ENCODE results near the gene PI3. TPM values are rescaled to one million over a fixed set of nuclear protein-coding genes. Genes with fewer than 3 reads are reported as not detected.
A peak's percentile ranks its signal among the peaks of the same experiment; 100 is the strongest.
"Not testable (repeated sequence)": the region's sequence is repeated elsewhere in the genome, so short reads cannot be mapped to it uniquely, and the experiment has no call there.

PI3 gene
- total and polyA plus RNA-seq, 4 donors, result 28.0 to 416 (median 67.6) TPM

DNA sequence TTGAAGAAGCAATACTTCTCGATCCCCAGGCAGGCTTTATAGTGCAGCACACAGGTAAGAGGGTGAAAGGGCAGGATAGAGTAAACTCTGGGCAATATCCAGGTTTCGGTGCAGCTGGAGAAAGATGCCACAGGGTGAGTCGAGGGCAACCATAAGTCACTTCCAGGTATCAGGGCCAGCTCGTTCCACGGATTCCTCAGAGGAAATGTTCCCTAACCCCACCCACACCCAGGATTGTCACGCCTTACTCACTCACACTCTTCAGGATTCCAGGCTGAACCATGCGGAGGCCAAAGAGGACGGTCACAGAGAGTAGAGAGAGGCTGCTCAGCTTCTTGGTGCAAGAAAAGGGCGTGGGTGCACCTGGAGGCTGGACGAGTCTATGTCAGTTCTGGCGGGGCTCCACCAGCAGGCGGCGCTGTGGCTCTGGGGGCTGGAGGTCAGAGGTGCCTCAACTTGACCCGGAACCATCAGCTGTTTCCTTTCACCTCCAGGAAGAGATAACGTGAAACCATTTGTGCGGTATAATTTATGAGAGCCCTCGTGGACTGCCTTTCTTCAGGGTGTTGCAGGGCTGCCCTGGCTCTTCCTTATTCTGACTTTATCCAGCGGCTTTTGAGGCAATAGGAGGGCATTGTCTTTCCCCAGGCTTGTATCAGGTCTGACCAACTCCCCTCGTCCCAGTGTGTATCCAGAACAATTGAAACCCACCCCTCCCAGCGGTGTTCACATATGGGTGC, 36.0 kb upstream of the PI3 start:
- ATAC-seq (ENCODE audit: insufficient read depth, low FRiP score), result peak; percentile 62
- TF ChIP-seq, protein P1, sequence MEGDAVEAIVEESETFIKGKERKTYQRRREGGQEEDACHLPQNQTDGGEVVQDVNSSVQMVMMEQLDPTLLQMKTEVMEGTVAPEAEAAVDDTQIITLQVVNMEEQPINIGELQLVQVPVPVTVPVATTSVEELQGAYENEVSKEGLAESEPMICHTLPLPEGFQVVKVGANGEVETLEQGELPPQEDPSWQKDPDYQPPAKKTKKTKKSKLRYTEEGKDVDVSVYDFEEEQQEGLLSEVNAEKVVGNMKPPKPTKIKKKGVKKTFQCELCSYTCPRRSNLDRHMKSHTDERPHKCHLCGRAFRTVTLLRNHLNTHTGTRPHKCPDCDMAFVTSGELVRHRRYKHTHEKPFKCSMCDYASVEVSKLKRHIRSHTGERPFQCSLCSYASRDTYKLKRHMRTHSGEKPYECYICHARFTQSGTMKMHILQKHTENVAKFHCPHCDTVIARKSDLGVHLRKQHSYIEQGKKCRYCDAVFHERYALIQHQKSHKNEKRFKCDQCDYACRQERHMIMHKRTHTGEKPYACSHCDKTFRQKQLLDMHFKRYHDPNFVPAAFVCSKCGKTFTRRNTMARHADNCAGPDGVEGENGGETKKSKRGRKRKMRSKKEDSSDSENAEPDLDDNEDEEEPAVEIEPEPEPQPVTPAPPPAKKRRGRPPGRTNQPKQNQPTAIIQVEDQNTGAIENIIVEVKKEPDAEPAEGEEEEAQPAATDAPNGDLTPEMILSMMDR (IDR thresholded peaks at IDR 0.05; ENCODE audit: control extremely low read depth, extremely low read depth), result peak; percentile 26
- no peaks in the 10 kb centered on the region for H3K36me3 ChIP-seq (ENCODE audit: control insufficient read depth in 4 of 4, insufficient read depth in 4 of 4, low read length in 4 of 4)
- H3K27ac ChIP-seq (ENCODE audit: low read depth in 1 of 2, low read length in 1 of 2), result no peak overlapping the region
- H3K27me3 ChIP-seq (ENCODE audit: control insufficient read depth in 3 of 3, insufficient read depth in 3 of 3, low read length in 2 of 3), result no peaks in the 10 kb centered on the region
- H3K4me1 ChIP-seq (ENCODE audit: control insufficient read depth in 5 of 5, insufficient read depth in 5 of 5, low read length in 5 of 5), result peaks cover 0 to 2% (median 0%) of the 10 kb centered on the region in 5 donors
- H3K9me3 ChIP-seq (ENCODE audit: control insufficient read depth in 4 of 4, insufficient read depth in 3 of 4, low read length in 3 of 4), result peaks cover 0 to 3% (median 0%) of the 10 kb centered on the region in 4 donors
- no peak for DNase-seq
- WGBS, 2 donors, result 36 to 44% methylated on average over 20 of the region's 20 CpGs
- H3K4me3 ChIP-seq, result no peak overlapping the region
- H3K9ac ChIP-seq (ENCODE audit: insufficient read depth in 1 of 2, low read length in 2 of 2), result no peak overlapping the region

DNA sequence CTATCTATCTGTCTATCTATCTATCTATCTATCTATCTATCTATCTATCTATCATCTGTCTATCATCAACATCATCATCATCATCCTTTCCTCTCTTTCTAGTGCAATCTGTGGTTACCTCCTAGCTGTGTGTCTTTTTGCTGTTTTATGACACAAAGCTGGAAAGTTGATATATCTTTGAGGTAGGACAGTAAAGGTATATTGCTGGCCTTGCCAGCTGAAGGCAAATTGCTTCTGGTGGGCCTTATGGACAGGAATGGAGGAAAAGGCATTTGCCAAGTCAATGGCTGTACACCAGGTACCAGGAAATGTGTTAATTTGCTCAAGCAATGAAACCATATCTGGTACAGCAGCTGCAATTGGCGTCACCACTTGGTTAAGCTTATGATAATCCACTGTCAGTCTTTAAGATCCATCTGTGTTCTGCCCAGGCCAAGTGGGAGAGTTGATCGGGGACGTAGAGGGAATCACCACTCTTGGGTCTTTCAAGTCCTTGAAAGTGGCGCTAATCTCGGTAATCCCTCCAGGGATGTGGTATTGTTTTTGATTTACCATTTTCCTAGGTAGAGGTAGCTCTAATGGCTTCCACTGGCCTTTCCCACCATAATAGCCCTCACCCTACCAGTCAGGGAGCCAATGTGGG, 34.8 kb upstream of the PI3 start:
- H3K36me3 ChIP-seq (ENCODE audit: control insufficient read depth in 4 of 4, insufficient read depth in 4 of 4, low read length in 4 of 4); ATAC-seq (ENCODE audit: insufficient read depth, low FRiP score); H3K4me1 ChIP-seq (ENCODE audit: control insufficient read depth in 5 of 5, insufficient read depth in 5 of 5, low read length in 5 of 5); H3K27ac ChIP-seq (ENCODE audit: low read depth in 1 of 2, low read length in 1 of 2); DNase-seq; H3K9me3 ChIP-seq (ENCODE audit: control insufficient read depth in 4 of 4, insufficient read depth in 3 of 4, low read length in 3 of 4); H3K27me3 ChIP-seq (ENCODE audit: control insufficient read depth in 3 of 3, insufficient read depth in 3 of 3, low read length in 2 of 3); H3K9ac ChIP-seq (ENCODE audit: insufficient read depth in 1 of 2, low read length in 2 of 2); H3K4me3 ChIP-seq: not testable (repeated sequence)
- WGBS, 2 donors, result 96 to 99% methylated on average over 5 of the region's 5 CpGs

DNA sequence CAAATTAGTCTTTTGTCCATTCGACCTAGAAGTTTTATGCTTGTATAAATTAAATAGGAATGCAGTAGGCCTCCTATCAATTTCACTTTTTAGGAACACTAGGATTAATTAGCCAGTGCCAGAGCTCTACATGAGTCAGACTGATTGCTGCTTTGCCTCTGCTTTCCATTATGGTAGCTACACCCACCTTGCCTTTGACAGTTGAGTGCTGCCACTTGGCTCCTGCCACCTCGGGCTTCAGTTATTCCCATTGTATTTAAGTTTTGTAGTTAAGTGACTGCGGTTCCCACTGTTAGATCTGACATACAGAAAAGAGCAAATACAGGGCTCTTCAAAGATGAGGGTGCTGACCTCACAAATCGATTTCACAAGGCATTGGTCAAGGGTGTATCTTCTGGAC, 33.9 kb upstream of the PI3 start:
- TF ChIP-seq, protein P1 (IDR thresholded peaks at IDR 0.05; ENCODE audit: control extremely low read depth, extremely low read depth), result no peak
- Histone ChIP-seq H3K4me1 (ENCODE audit: control insufficient read depth in 5 of 5, insufficient read depth in 5 of 5, low read length in 5 of 5) (no peaks in the 10 kb centered on the region), H3K27me3 (ENCODE audit: control insufficient read depth in 3 of 3, insufficient read depth in 3 of 3, low read length in 2 of 3) (peaks cover 0 to 3% (median 0%) of the 10 kb centered on the region in 3 donors), H3K36me3 (ENCODE audit: control insufficient read depth in 4 of 4, insufficient read depth in 4 of 4, low read length in 4 of 4) (no peaks in the 10 kb centered on the region), H3K9me3 (ENCODE audit: control insufficient read depth in 4 of 4, insufficient read depth in 3 of 4, low read length in 3 of 4) (no peaks in the 10 kb centered on the region), H3K9ac (ENCODE audit: insufficient read depth in 1 of 2, low read length in 2 of 2) (no peak overlapping the region), H3K4me3 (no peak overlapping the region), H3K27ac (ENCODE audit: low read depth in 1 of 2, low read length in 1 of 2) (no peak overlapping the region)
- DNase-seq (no peak), ATAC-seq (ENCODE audit: insufficient read depth, low FRiP score) (no peak)
- WGBS, 2 donors, result 80 to 89% methylated on average over 4 of the region's 4 CpGs

DNA sequence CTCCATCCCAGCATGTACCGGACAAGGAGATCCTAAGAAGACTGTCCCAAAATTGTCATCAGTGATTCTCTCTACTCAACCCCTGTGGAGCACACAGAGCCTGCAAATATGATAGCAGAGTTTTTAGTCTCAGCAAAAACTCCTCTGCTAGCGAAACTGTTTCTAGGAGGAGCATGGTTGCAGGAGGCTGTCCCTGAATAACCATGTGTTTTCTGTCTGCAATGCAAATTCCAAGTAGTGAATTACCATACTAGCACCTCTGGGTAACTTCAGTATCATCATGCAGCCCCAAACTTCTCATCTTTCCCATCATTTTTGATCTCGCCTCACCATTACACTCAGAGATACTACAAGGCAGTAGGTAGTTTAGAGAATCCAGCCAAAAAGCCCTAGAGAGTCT, 25.6 kb upstream of the PI3 start:
- Histone ChIP-seq H3K9me3 (ENCODE audit: control insufficient read depth in 4 of 4, insufficient read depth in 3 of 4, low read length in 3 of 4) (peaks cover 0 to 2% (median 0%) of the 10 kb centered on the region in 4 donors), H3K27ac (ENCODE audit: low read depth in 1 of 2, low read length in 1 of 2) (no peak overlapping the region), H3K36me3 (ENCODE audit: control insufficient read depth in 4 of 4, insufficient read depth in 4 of 4, low read length in 4 of 4) (no peaks in the 10 kb centered on the region), H3K4me1 (ENCODE audit: control insufficient read depth in 5 of 5, insufficient read depth in 5 of 5, low read length in 5 of 5) (peaks cover 0 to 2% (median 0%) of the 10 kb centered on the region in 5 donors), H3K27me3 (ENCODE audit: control insufficient read depth in 3 of 3, insufficient read depth in 3 of 3, low read length in 2 of 3) (peaks cover 0 to 17% (median 0%) of the 10 kb centered on the region in 3 donors), H3K9ac (ENCODE audit: insufficient read depth in 1 of 2, low read length in 2 of 2) (no peak overlapping the region), H3K4me3 (no peak overlapping the region)
- TF ChIP-seq, protein P1 (IDR thresholded peaks at IDR 0.05; ENCODE audit: control extremely low read depth, extremely low read depth), result no peak
- 92 to 93% methylated on average over 3 of the region's 3 CpGs for WGBS, 2 donors
- DNase-seq (no peak), ATAC-seq (ENCODE audit: insufficient read depth, low FRiP score) (no peak)
